Measurements from ENCODE around the gene LEP. TPM values are rescaled to one million over a fixed set of nuclear protein-coding genes. Genes with fewer than 3 reads are reported as not detected.

The LEP gene
- total RNA-seq, 1 experiment from 2014 or later, result not detected

GRCh38 chr7:128214463-128214862 is 26.6 kb upstream of the LEP start:
- Histone ChIP-seq H3K9me3 (ENCODE audit: control insufficient read depth, low read depth, low read length) (no peaks in the 10 kb centered on the region), H2BK20ac (ENCODE audit: low read depth, low read length, poor library complexity, severe bottlenecking) (no peak overlapping the region), H2BK12ac (ENCODE audit: insufficient read length, low read depth, low read length) (no peak overlapping the region), H3K4me1 (ENCODE audit: insufficient read depth, low read length) (peaks cover 4% of the 10 kb centered on the region; the same call in 1 of the 2 replicates), H2BK15ac (ENCODE audit: low read depth, low read length) (no peak overlapping the region), H2BK120ac (ENCODE audit: low read depth, low read length, poor library complexity, severe bottlenecking) (no peak overlapping the region), H3K4ac (ENCODE audit: low read depth, low read length) (no peak overlapping the region), H3K56ac (ENCODE audit: insufficient read length, low read depth, low read length) (no peak overlapping the region), H3K23me2 (ENCODE audit: insufficient read length, low read depth, low read length, poor library complexity, severe bottlenecking) (no peaks in the 10 kb centered on the region), H3K4me2 (ENCODE audit: insufficient read depth, insufficient read length, low read length) (no peak overlapping the region), H3T11ph (ENCODE audit: low read length) (no peak overlapping the region), H3K79me1 (ENCODE audit: insufficient read depth, low read depth, low read length, poor library complexity, severe bottlenecking) (no peaks in the 10 kb centered on the region), H2AK5ac (ENCODE audit: insufficient read length, low read length) (no peak overlapping the region), H4K91ac (ENCODE audit: insufficient read length, low read depth, low read length) (no peak overlapping the region), H2AFZ (ENCODE audit: low read length) (no peak overlapping the region), H3K23ac (ENCODE audit: insufficient read length, low read depth, low read length) (no peak overlapping the region), H4K5ac (ENCODE audit: insufficient read length, low read depth, low read length) (no peak overlapping the region), H3K9ac (ENCODE audit: extremely low read depth, insufficient read length, low read length) (no peak overlapping the region), H4K20me1 (ENCODE audit: control insufficient read depth, insufficient read depth, insufficient read length) (no peaks in the 10 kb centered on the region), H3K79me2 (ENCODE audit: insufficient read depth, low read length) (no peaks in the 10 kb centered on the region), H3K18ac (ENCODE audit: insufficient read length, low read depth, low read length) (no peak overlapping the region), H2BK5ac (ENCODE audit: insufficient read length, low read length) (no peak overlapping the region), H3K27ac (ENCODE audit: insufficient read length, low read depth, low read length) (no peak overlapping the region), H3K27me3 (ENCODE audit: insufficient read depth, low read length) (no peaks in the 10 kb centered on the region), H4K8ac (replicated peaks; ENCODE audit: insufficient read length, low read depth, low read length) (no peak overlapping the region), H3K14ac (ENCODE audit: insufficient read depth, low read length) (no peak overlapping the region)
- H3K4me3 Mint-ChIP-seq, result no peak overlapping the region
- peaks cover 44% of the 10 kb centered on the region for H3K27me3 Mint-ChIP-seq (ENCODE audit: low read depth)
- no peaks in the 10 kb centered on the region; a peak in 1 of 5 replicates for H3K9me3 Mint-ChIP-seq
- no CpG with 5 or more reads among the region's 1 CpG for WGBS (ENCODE audit: extremely low coverage, insufficient read length, low lambda C conversion rate)
- no peak for DNase-seq
- peak overlapping the region in 1 of 3 experiments; percentile 26; a peak in 1 of 7 replicates for H3K27ac Mint-ChIP-seq
- H3K36me3 Mint-ChIP-seq (ENCODE audit: insufficient read depth in 1 of 3, low read depth in 3 of 3), result no peaks in the 10 kb centered on the region; a peak in 1 of 7 replicates
- peaks cover 25 to 30% of the 10 kb centered on the region in 2 experiments for H3K4me1 Mint-ChIP-seq
- TF ChIP-seq, protein P1, sequence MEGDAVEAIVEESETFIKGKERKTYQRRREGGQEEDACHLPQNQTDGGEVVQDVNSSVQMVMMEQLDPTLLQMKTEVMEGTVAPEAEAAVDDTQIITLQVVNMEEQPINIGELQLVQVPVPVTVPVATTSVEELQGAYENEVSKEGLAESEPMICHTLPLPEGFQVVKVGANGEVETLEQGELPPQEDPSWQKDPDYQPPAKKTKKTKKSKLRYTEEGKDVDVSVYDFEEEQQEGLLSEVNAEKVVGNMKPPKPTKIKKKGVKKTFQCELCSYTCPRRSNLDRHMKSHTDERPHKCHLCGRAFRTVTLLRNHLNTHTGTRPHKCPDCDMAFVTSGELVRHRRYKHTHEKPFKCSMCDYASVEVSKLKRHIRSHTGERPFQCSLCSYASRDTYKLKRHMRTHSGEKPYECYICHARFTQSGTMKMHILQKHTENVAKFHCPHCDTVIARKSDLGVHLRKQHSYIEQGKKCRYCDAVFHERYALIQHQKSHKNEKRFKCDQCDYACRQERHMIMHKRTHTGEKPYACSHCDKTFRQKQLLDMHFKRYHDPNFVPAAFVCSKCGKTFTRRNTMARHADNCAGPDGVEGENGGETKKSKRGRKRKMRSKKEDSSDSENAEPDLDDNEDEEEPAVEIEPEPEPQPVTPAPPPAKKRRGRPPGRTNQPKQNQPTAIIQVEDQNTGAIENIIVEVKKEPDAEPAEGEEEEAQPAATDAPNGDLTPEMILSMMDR (conservative IDR thresholded peaks at IDR 0.05), result no peak

Measured in H9 (cell line).